ENCODE data around the gene OLFML2A.

Gene OLFML2A

DNA sequence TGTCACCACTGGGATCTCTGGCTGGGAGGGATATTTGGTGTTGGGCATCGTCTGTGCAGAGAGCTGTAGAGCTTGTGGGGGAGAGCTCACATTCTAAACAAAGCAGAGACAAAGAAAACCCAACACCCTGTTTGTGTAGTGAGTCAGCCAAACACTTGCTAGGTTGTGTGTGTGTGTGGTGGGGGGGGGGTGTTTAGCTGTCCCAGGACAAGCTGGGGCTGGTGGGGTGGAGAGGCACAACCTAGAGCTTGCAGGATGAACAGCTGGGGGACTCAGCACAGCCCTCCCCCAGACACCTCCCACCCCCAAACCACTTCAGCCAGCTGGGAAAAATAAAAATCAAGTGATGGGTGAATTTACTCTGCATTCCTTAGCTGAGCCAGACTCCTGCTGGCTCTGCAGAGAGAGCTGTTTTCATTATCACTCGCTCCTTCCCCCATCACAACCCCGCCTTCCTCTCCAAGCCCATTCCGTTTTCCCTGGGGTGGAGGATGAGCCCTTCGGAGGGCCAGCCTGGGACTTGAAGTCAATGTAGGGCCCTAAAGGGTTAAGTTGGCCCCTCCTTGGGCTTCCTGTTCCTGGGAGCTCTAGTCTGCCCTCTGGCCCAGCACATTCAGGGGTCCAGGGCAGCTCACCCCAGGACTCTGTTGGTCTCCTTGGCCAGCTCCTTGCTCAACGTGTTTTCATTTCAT is 2.6 kb downstream of the OLFML2A start:
- Histone ChIP-seq H3K4me2 (ENCODE audit: low read depth, low read length, poor library complexity, severe bottlenecking) (no peak overlapping the region), H3K36me3 (ENCODE audit: insufficient read depth, low read length) (no peaks in the 10 kb centered on the region), H3K4me1 (ENCODE audit: insufficient read depth, low read length, poor library complexity, severe bottlenecking) (no peaks in the 10 kb centered on the region), H3K9me3 (ENCODE audit: insufficient read depth, low read depth, low read length) (no peaks in the 10 kb centered on the region), H3K79me2 (ENCODE audit: insufficient read depth, low read length) (no peaks in the 10 kb centered on the region), H3K4me3 (ENCODE audit: low read length, poor library complexity, severe bottlenecking) (no peak overlapping the region), H3F3A (ENCODE audit: low read depth) (no peaks in the 10 kb centered on the region), H3K9ac (ENCODE audit: low read depth, low read length, poor library complexity, severe bottlenecking) (no peak overlapping the region), H3K9me2 (replicated peaks; ENCODE audit: low read depth, low read length) (no peaks in the 10 kb centered on the region), H2AFZ (ENCODE audit: low read length) (no peak overlapping the region), H3K27me3 (ENCODE audit: insufficient read depth, low read length, poor library complexity, severe bottlenecking) (no peaks in the 10 kb centered on the region), H4K20me1 (ENCODE audit: insufficient read depth, low read length, poor library complexity, severe bottlenecking) (no peaks in the 10 kb centered on the region)
- no peak for TF ChIP-seq EZH2phosphoT487 (IDR thresholded peaks at IDR 0.05; ENCODE audit: borderline replicate concordance)
- TF ChIP-seq, protein P1, sequence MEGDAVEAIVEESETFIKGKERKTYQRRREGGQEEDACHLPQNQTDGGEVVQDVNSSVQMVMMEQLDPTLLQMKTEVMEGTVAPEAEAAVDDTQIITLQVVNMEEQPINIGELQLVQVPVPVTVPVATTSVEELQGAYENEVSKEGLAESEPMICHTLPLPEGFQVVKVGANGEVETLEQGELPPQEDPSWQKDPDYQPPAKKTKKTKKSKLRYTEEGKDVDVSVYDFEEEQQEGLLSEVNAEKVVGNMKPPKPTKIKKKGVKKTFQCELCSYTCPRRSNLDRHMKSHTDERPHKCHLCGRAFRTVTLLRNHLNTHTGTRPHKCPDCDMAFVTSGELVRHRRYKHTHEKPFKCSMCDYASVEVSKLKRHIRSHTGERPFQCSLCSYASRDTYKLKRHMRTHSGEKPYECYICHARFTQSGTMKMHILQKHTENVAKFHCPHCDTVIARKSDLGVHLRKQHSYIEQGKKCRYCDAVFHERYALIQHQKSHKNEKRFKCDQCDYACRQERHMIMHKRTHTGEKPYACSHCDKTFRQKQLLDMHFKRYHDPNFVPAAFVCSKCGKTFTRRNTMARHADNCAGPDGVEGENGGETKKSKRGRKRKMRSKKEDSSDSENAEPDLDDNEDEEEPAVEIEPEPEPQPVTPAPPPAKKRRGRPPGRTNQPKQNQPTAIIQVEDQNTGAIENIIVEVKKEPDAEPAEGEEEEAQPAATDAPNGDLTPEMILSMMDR (conservative IDR thresholded peaks at IDR 0.05; ENCODE audit: low read length) = no peak

DNA sequence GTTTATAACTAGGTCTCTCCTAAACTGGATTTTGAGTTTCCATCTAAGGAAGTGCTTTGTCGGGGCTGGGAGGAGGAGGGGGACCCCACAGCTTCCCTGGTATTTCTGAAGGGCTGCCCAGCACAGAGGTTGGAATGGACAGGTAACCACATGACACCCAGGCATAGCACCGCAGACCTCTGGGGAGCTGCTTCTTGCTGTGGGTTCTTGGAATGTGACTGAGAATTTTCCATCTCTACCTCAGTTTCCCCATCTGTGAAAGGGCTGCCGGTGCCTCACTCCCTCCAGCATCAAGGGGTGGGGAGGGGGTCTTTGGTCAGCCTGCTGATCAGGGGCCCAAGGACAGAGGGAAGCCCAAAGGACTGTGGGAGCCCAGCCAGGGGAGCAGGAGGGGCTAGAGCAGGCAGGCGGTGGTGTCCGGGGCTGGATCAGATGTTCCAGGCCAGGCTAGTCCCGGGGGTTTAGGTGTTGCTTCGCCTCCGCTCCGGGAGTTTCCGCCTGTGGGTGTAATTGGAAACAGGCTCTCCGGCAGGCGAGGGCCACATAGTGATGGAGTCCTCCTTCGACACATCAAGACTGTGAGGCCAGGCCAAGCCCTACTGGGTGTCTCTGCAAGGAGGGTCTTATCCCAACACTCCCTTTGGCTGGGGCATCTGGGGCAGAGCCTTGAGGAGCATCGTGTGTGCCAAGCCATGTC is 3.3 kb downstream of the OLFML2A start:
- H3K9ac ChIP-seq (ENCODE audit: low read depth, low read length, poor library complexity, severe bottlenecking) = no peak overlapping the region
- no peaks in the 10 kb centered on the region for H3K36me3 ChIP-seq (ENCODE audit: insufficient read depth, low read length)
- H3F3A ChIP-seq (ENCODE audit: low read depth) = no peaks in the 10 kb centered on the region
- no peaks in the 10 kb centered on the region for H4K20me1 ChIP-seq (ENCODE audit: insufficient read depth, low read length, poor library complexity, severe bottlenecking)
- TF ChIP-seq EZH2phosphoT487 (IDR thresholded peaks at IDR 0.05; ENCODE audit: borderline replicate concordance) = no peak
- TF ChIP-seq, protein P1 (conservative IDR thresholded peaks at IDR 0.05; ENCODE audit: low read length) = no peak
- H3K27me3 ChIP-seq (ENCODE audit: insufficient read depth, low read length, poor library complexity, severe bottlenecking) = no peaks in the 10 kb centered on the region
- no peaks in the 10 kb centered on the region for H3K9me3 ChIP-seq (ENCODE audit: insufficient read depth, low read depth, low read length)
- no peak overlapping the region for H3K4me3 ChIP-seq (ENCODE audit: low read length, poor library complexity, severe bottlenecking)
- no peak overlapping the region for H3K4me2 ChIP-seq (ENCODE audit: low read depth, low read length, poor library complexity, severe bottlenecking)
- H3K9me2 ChIP-seq (replicated peaks; ENCODE audit: low read depth, low read length) = no peaks in the 10 kb centered on the region
- no peaks in the 10 kb centered on the region for H3K4me1 ChIP-seq (ENCODE audit: insufficient read depth, low read length, poor library complexity, severe bottlenecking)
- no peak overlapping the region for H2AFZ ChIP-seq (ENCODE audit: low read length)
- no peaks in the 10 kb centered on the region for H3K79me2 ChIP-seq (ENCODE audit: insufficient read depth, low read length)

DNA sequence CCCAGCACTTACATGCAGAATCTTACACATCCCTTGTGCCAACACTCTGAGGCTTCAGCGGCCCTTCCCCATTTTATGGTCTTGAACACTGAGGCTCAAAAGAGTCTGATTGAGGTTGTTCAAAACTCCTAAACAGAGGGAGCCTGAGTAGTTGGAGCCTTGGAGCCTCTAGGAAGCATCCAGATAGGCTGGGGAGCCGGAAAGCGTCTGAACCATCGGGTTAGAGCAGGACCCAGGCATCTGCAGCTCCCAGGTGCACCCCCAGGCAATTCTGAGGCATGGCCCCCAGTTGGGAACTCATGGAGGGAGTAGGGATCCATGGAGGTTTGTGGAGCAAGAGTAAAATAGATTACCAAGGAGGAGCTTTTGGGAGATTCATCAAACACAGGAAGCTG is 3.8 kb downstream of the OLFML2A start:
- H3F3A ChIP-seq (ENCODE audit: low read depth) = no peaks in the 10 kb centered on the region
- H3K4me3 ChIP-seq (ENCODE audit: low read length, poor library complexity, severe bottlenecking) = no peak overlapping the region
- H3K36me3 ChIP-seq (ENCODE audit: insufficient read depth, low read length) = no peaks in the 10 kb centered on the region
- H3K27me3 ChIP-seq (ENCODE audit: insufficient read depth, low read length, poor library complexity, severe bottlenecking) = no peaks in the 10 kb centered on the region
- H3K4me1 ChIP-seq (ENCODE audit: insufficient read depth, low read length, poor library complexity, severe bottlenecking) = no peaks in the 10 kb centered on the region
- no peak for TF ChIP-seq EZH2phosphoT487 (IDR thresholded peaks at IDR 0.05; ENCODE audit: borderline replicate concordance)
- TF ChIP-seq, protein P1 (conservative IDR thresholded peaks at IDR 0.05; ENCODE audit: low read length) = no peak
- H4K20me1 ChIP-seq (ENCODE audit: insufficient read depth, low read length, poor library complexity, severe bottlenecking) = no peaks in the 10 kb centered on the region
- no peaks in the 10 kb centered on the region for H3K9me2 ChIP-seq (replicated peaks; ENCODE audit: low read depth, low read length)
- H2AFZ ChIP-seq (ENCODE audit: low read length) = no peak overlapping the region
- H3K79me2 ChIP-seq (ENCODE audit: insufficient read depth, low read length) = no peaks in the 10 kb centered on the region
- no peak overlapping the region for H3K9ac ChIP-seq (ENCODE audit: low read depth, low read length, poor library complexity, severe bottlenecking)
- H3K4me2 ChIP-seq (ENCODE audit: low read depth, low read length, poor library complexity, severe bottlenecking) = no peak overlapping the region
- no peaks in the 10 kb centered on the region for H3K9me3 ChIP-seq (ENCODE audit: insufficient read depth, low read depth, low read length)
